A673 (cell line): ENCODE measurements around the gene KRT82. TPM values are rescaled to one million over a fixed set of nuclear protein-coding genes. Genes with fewer than 3 reads are reported as not detected.

Source experiments
- BruUV-seq: library from RNA; stranded (reverse); fragments of 400-500 nt; replicated peaks from 2 replicates; lab custom pipeline; 2021; lab: Mats Ljungman, UMichigan
- CTCF ChIA-PET: fragments of 300-600 bp; sonication (Branson Sonifier 250); formaldehyde crosslinking; loops from one replicate; lab custom pipeline; 2022; ENCODE audit warnings: antibody characterized with exemption; lab: Charles Lee
- POLR2A ChIA-PET: fragments of 300-600 bp; sonication (Branson Sonifier 250); formaldehyde crosslinking; loops from one replicate; lab custom pipeline; 2022; ENCODE audit warnings: antibody characterized with exemption; ENCODE audit not compliant: low non-redundant PET; lab: Charles Lee
- DNase-seq: peaks from one replicate; pipeline ENCODE4 v3.0.0-alpha.2; 2015; ENCODE audit warnings: low spot score
- H3K27ac ChIP-seq: fragments of 200-600 bp; sonication (generic); 2 replicates; pipeline ENCODE4 v1.5.1; 2016; ENCODE audit warnings: mixed run types, low read depth, mild to moderate bottlenecking, mixed read lengths, antibody characterized with exemption, low read length; ENCODE audit not compliant: poor library complexity, severe bottlenecking
- H3K27me3 ChIP-seq: fragments of 200-600 bp; sonication (generic); replicated peaks from 2 replicates; pipeline ENCODE4 v1.6.1; 2017; ENCODE audit warnings: mixed run types, low read depth, mild to moderate bottlenecking, mixed read lengths, antibody characterized with exemption, low read length; ENCODE audit not compliant: insufficient read depth, poor library complexity
- H3K36me3 ChIP-seq: fragments of 200-600 bp; sonication (generic); 2 replicates; pipeline ENCODE4 v1.6.1; 2016; ENCODE audit warnings: mixed run types, mild to moderate bottlenecking, mixed read lengths, antibody characterized with exemption, low read length; ENCODE audit not compliant: insufficient read depth, poor library complexity, severe bottlenecking
- H3K4me1 ChIP-seq: fragments of 200-600 bp; sonication (generic); 2 replicates; pipeline ENCODE4 v1.6.1; 2017; ENCODE audit warnings: mixed run types, mild to moderate bottlenecking, mixed read lengths, antibody characterized with exemption, low read length; ENCODE audit not compliant: insufficient read depth, poor library complexity, severe bottlenecking
- H3K4me3 ChIP-seq: fragments of 200-600 bp; sonication (generic); 2 replicates; pipeline ENCODE4 v1.5.1; 2016; ENCODE audit warnings: low read depth, mixed run types, mild to moderate bottlenecking, mixed read lengths, low read length; ENCODE audit not compliant: poor library complexity, severe bottlenecking
- H3K9me3 ChIP-seq: fragments of 200-600 bp; sonication (generic); 2 replicates; pipeline ENCODE4 v1.6.1; 2016; ENCODE audit warnings: mixed run types, low read depth, mild to moderate bottlenecking, mixed read lengths, antibody characterized with exemption, low read length; ENCODE audit not compliant: poor library complexity, severe bottlenecking
- EZH2 ChIP-seq: fragments of 200-600 bp; sonication (generic); IDR thresholded peaks from 2 replicates; pipeline ENCODE4 v1.6.1; 2017; ENCODE audit warnings: borderline replicate concordance, low read depth, mild to moderate bottlenecking, mixed read lengths, antibody characterized with exemption, low read length; ENCODE audit not compliant: poor library complexity, severe bottlenecking
- intact Hi-C: fragments of 100-400 bp; cut with micrococcal nuclease; formaldehyde crosslinking; loops from one replicate; pipeline ENCODE4 v1.10.0; 2022; ENCODE audit not compliant: unreplicated experiment
- total RNA-seq: library from RNA; stranded (reverse); gene quantifications from 2 replicates; pipeline ENCODE4 v1.2.3, GENCODE V29; 2021
- TF ChIP-seq, protein P1 (sequence below): fragments of 300-800, 200-600 bp; sonication (generic); conservative IDR thresholded peaks from 2 replicates; pipeline ENCODE4 v1.5.1; 2017; ENCODE audit warnings: low read depth, mild to moderate bottlenecking, antibody characterized with exemption, low read length, moderate library complexity, mixed read lengths

KRT82 gene
- total RNA-seq, 1 experiment from 2014 or later = not detected

- ChIA-PET CTCF (interaction anchor here (1.3 kb wide), 1 partner anchor 511 kb away, joined by 4 read pairs; no protein-coding TSS in a partner anchor), POLR2A (no interaction called here)
- no peak for TF ChIP-seq EZH2
- TF ChIP-seq, protein P1, sequence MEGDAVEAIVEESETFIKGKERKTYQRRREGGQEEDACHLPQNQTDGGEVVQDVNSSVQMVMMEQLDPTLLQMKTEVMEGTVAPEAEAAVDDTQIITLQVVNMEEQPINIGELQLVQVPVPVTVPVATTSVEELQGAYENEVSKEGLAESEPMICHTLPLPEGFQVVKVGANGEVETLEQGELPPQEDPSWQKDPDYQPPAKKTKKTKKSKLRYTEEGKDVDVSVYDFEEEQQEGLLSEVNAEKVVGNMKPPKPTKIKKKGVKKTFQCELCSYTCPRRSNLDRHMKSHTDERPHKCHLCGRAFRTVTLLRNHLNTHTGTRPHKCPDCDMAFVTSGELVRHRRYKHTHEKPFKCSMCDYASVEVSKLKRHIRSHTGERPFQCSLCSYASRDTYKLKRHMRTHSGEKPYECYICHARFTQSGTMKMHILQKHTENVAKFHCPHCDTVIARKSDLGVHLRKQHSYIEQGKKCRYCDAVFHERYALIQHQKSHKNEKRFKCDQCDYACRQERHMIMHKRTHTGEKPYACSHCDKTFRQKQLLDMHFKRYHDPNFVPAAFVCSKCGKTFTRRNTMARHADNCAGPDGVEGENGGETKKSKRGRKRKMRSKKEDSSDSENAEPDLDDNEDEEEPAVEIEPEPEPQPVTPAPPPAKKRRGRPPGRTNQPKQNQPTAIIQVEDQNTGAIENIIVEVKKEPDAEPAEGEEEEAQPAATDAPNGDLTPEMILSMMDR = no peak
- DNase-seq = no peak
- no peak overlapping the region for H3K27ac ChIP-seq
- intact Hi-C loops = no loop called here
- H3K4me3 ChIP-seq = no peak overlapping the region
- no TSS peak for BruUV-seq
- no peaks in the 10 kb centered on the region for H3K27me3 ChIP-seq
- H3K9me3 ChIP-seq = no peaks in the 10 kb centered on the region
- H3K36me3 ChIP-seq = no peaks in the 10 kb centered on the region
- H3K4me1 ChIP-seq = no peaks in the 10 kb centered on the region
Observed at GRCh38 chr12:52368508-52368907, 37.6 kb downstream of the KRT82 start.

DNA sequence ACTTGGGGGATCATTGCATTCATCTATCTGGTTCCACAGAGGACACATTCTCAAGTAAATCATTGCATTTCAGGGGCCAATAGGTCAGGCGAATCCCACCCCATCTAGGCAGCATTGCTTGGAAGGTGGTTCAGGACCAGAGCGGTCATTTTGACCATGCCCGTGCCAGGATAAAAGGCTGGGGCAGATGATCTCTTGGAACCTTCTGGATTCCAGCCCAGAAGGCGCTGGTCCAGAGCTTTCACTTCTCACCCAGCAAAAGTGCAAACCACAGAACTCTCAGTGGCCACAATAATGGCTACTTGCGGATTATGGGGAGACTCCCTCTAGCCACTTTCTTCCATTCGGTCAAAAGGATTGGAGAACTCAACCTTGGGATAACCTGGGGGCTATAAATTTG, 38.3 kb downstream of the KRT82 start:
- CTCF ChIA-PET = interaction anchor here (1.3 kb wide), 1 partner anchor 512 kb away, joined by 4 read pairs; no protein-coding TSS in a partner anchor
- intact Hi-C loops = no loop called here
- no peaks in the 10 kb centered on the region for H3K27me3 ChIP-seq
- DNase-seq = no peak
- H3K27ac ChIP-seq = no peak overlapping the region
- no peak for TF ChIP-seq EZH2
- TF ChIP-seq, protein P1 = no peak
- BruUV-seq = no TSS peak
- POLR2A ChIA-PET = no interaction called here
- H3K9me3 ChIP-seq = no peaks in the 10 kb centered on the region
- no peaks in the 10 kb centered on the region for H3K36me3 ChIP-seq
- no peak overlapping the region for H3K4me3 ChIP-seq
- no peaks in the 10 kb centered on the region for H3K4me1 ChIP-seq

DNA sequence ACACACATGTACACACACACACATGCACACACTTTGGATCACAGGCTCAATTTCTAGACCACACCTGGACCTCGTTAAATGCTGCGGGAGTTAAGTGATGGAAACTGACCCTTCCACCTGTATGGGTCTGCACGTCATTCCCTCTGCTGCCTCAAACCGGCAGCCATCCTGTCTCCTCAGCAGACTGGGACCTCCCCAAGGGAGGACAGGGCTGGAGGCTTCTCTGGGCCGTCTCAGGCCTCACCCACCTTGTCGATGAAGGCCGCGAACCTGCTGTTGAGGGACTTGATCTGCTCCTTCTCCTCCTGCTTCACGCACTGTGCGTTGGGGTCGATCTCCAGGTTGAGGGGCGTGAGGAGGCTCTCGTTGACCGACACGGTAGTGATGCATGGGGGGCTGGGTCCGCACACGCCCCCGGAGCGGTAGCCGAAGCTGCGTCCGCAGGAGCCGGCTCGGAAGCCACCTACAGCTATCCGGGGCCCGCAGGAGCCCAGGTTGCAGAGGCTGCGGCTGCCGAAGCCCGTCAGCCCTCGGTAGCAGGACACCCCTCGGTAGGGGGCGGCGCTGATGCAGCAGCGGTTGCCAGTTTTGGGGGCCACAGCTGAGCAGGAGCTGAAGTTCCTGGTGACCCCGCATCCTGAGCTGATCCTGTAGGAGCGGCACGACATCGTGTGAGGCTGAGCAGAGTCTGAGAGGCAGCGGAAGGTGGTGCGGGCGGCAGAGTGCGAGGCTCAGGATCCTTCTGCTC, 39.2 kb downstream of the KRT82 start, which contains the start of gene KRT85:
KRT85 (minus strand) TSS at position 744 of the 748 bp plus-strand sequence; CDS start at position 668, 76 bp downstream.
- Histone ChIP-seq H3K27ac (no peak within 1 kb of the TSS), H3K36me3 (no peaks in the 10 kb centered on the region), H3K4me3 (no peak within 1 kb of the TSS), H3K27me3 (no peaks in the 10 kb centered on the region), H3K9me3 (no peaks in the 10 kb centered on the region), H3K4me1 (no peaks in the 10 kb centered on the region)
- intact Hi-C loops = no loop called here
- no peak for TF ChIP-seq EZH2
- TF ChIP-seq, protein P1 = no peak
- POLR2A ChIA-PET = no interaction called here
- no peak for DNase-seq
- CTCF ChIA-PET = no interaction called here
- no TSS peak for BruUV-seq
